PFSK-1 (cell line): ENCODE measurements around the gene MCTS1.

Source experiments
- FOXP2 ChIP-seq: optimal IDR thresholded peaks from 2 replicates; pipeline ENCODE3; 2011; ENCODE audit warnings: borderline replicate concordance, control low read depth, inconsistent platforms; ENCODE audit not compliant: insufficient read depth; ENCODE audit errors: extremely low read length, extremely low read depth
- POLR2AphosphoS5 ChIP-seq: IDR thresholded peaks from 2 replicates; pipeline ENCODE4 v1.6.1; 2012; ENCODE audit warnings: low read depth, mild to moderate bottlenecking, control low read depth, low read length, moderate library complexity
- SIN3A ChIP-seq: IDR thresholded peaks from 2 replicates; pipeline ENCODE4 v1.6.1; 2012; ENCODE audit warnings: mild to moderate bottlenecking, low read length, moderate library complexity, borderline replicate concordance; ENCODE audit not compliant: insufficient read depth
- TAF1 ChIP-seq: IDR thresholded peaks from 2 replicates; pipeline ENCODE4 v1.6.1; 2012; ENCODE audit warnings: low read length, control low read depth, borderline replicate concordance; ENCODE audit not compliant: insufficient read depth
- TF ChIP-seq, protein P1 (sequence below), 2 experiments: IDR thresholded peaks; 2 replicates each; pipeline versions ENCODE4 v1.6.1 to v1.8.0; 2011 to 2012; ENCODE audit warnings: low read depth in 2 of 2, low read length in 2 of 2, control low read depth in 1 of 2, inconsistent platforms in 1 of 2, mild to moderate bottlenecking in 1 of 2, moderate library complexity in 1 of 2; ENCODE audit not compliant: insufficient read depth in 1 of 2

DNA sequence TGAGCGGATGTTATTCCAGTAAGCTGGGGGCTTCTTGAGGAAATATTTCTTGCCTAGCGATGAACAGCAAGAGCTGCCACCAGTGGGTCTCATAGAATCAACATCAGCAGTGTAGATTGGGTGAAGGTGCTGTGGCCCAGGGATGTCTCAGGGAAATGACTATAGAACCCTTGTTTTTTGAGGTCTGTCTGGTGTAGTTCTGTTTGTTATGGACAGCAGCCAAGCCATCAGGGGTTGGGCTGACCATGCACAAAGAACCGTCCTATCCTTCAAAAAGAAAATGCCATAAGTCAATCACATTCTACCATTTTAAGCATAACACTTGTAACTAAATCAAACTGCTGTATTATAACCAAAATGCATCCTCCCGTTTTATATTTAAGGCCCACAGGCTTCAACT, 43.2 kb downstream of the MCTS1 start:
- no peak for TF ChIP-seq POLR2AphosphoS5
- no peak for TF ChIP-seq TAF1
- TF ChIP-seq SIN3A: no peak
- TF ChIP-seq, protein P1, sequence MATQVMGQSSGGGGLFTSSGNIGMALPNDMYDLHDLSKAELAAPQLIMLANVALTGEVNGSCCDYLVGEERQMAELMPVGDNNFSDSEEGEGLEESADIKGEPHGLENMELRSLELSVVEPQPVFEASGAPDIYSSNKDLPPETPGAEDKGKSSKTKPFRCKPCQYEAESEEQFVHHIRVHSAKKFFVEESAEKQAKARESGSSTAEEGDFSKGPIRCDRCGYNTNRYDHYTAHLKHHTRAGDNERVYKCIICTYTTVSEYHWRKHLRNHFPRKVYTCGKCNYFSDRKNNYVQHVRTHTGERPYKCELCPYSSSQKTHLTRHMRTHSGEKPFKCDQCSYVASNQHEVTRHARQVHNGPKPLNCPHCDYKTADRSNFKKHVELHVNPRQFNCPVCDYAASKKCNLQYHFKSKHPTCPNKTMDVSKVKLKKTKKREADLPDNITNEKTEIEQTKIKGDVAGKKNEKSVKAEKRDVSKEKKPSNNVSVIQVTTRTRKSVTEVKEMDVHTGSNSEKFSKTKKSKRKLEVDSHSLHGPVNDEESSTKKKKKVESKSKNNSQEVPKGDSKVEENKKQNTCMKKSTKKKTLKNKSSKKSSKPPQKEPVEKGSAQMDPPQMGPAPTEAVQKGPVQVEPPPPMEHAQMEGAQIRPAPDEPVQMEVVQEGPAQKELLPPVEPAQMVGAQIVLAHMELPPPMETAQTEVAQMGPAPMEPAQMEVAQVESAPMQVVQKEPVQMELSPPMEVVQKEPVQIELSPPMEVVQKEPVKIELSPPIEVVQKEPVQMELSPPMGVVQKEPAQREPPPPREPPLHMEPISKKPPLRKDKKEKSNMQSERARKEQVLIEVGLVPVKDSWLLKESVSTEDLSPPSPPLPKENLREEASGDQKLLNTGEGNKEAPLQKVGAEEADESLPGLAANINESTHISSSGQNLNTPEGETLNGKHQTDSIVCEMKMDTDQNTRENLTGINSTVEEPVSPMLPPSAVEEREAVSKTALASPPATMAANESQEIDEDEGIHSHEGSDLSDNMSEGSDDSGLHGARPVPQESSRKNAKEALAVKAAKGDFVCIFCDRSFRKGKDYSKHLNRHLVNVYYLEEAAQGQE (IDR thresholded peaks at IDR 0.05; ENCODE audit: insufficient read depth in 1 of 2, low read depth in 2 of 2, low read length in 2 of 2): no peak
- no peak for TF ChIP-seq FOXP2
